IMR-90 (cell line): ENCODE results near the gene GPRIN2. TPM values are rescaled to one million over a fixed set of nuclear protein-coding genes. Genes with fewer than 3 reads are reported as not detected.

ENCODE experiments used
- ATAC-seq: fragments of 200-7000 bp; cut with Tn5 transposase; 2 replicates; pipeline ENCODE4 v1.9.1; 2020; ENCODE audit warnings: low read depth, mild to moderate bottlenecking, moderate library complexity
- BruUV-seq: library from RNA; stranded (reverse); fragments of 400-500 nt; replicated peaks from 2 replicates; lab custom pipeline; 2021; lab: Mats Ljungman, UMichigan
- CTCF ChIA-PET: fragments of 300-600 bp; formaldehyde crosslinking; extraction: SDS; loops from one replicate; lab custom pipeline; 2021; ENCODE audit warnings: antibody characterized with exemption; lab: Yijun Ruan, JAX
- POLR2A ChIA-PET: fragments of 300-600 bp; sonication (Branson Sonifier 250); formaldehyde crosslinking; loops from one replicate; lab custom pipeline; 2022; ENCODE audit warnings: antibody characterized with exemption; ENCODE audit not compliant: unreplicated experiment; lab: Charles Lee
- DNase-seq: peaks from one replicate; pipeline ENCODE4 v3.0.0; 2013
- H2AFZ ChIP-seq: replicated peaks from 2 replicates; pipeline ENCODE3; 2013; ENCODE audit warnings: low read length, mild to moderate bottlenecking; ENCODE audit not compliant: poor library complexity
- H2AK5ac ChIP-seq: 2 replicates; pipeline ENCODE4 v1.6.1; 2013; ENCODE audit warnings: low read depth, low read length, inconsistent platforms
- H2AK9ac ChIP-seq: replicated peaks from 2 replicates; pipeline ENCODE3; 2013; ENCODE audit warnings: mild to moderate bottlenecking, low read depth, low read length, moderate library complexity; ENCODE audit not compliant: poor library complexity
- H2BK120ac ChIP-seq: 2 replicates; pipeline ENCODE4 v1.6.1; 2013; ENCODE audit warnings: low read depth, low read length, inconsistent platforms
- H2BK15ac ChIP-seq: 3 replicates; pipeline ENCODE4 v1.6.1; 2013; ENCODE audit warnings: low read depth, low read length, inconsistent platforms
- H2BK20ac ChIP-seq: 2 replicates; pipeline ENCODE4 v1.6.1; 2013; ENCODE audit warnings: low read depth, mild to moderate bottlenecking, inconsistent platforms, low read length, moderate library complexity
- H2BK5ac ChIP-seq: 2 replicates; pipeline ENCODE4 v1.6.1; 2013; ENCODE audit warnings: mild to moderate bottlenecking, low read depth, low read length, inconsistent platforms; ENCODE audit not compliant: poor library complexity, severe bottlenecking
- H3K14ac ChIP-seq: replicated peaks from 2 replicates; pipeline ENCODE4 v1.6.1; 2013; ENCODE audit warnings: low read depth, low read length, inconsistent platforms
- H3K18ac ChIP-seq: 2 replicates; pipeline ENCODE4 v1.6.1; 2013; ENCODE audit warnings: low read depth, low read length, control low read depth
- H3K23ac ChIP-seq: 2 replicates; pipeline ENCODE4 v1.6.1; 2013; ENCODE audit warnings: low read depth, low read length, inconsistent platforms
- H3K27ac ChIP-seq: 2 replicates; pipeline ENCODE4 v1.5.1; 2013; ENCODE audit warnings: mild to moderate bottlenecking, control low read depth, low read length; ENCODE audit not compliant: insufficient read depth
- H3K27me3 ChIP-seq: 2 replicates; pipeline ENCODE4 v1.6.1; 2013; ENCODE audit warnings: low read length; ENCODE audit not compliant: control insufficient read depth, insufficient read depth
- H3K36me3 ChIP-seq: 2 replicates; pipeline ENCODE4 v1.6.1; 2013; ENCODE audit warnings: low read length, mixed read lengths; ENCODE audit not compliant: control insufficient read depth, insufficient read depth
- H3K4ac ChIP-seq: 2 replicates; pipeline ENCODE4 v1.6.1; 2013; ENCODE audit warnings: low read depth, low read length, inconsistent platforms
- H3K4me1 ChIP-seq: 2 replicates; pipeline ENCODE4 v1.6.1; 2013; ENCODE audit warnings: low read length, mixed read lengths; ENCODE audit not compliant: control insufficient read depth, insufficient read depth
- H3K4me2 ChIP-seq: 2 replicates; pipeline ENCODE4 v1.6.1; 2013; ENCODE audit warnings: low read depth, mild to moderate bottlenecking, control low read depth, low read length, moderate library complexity
- H3K4me3 ChIP-seq: 2 replicates; pipeline ENCODE4 v1.5.1; 2013; ENCODE audit warnings: low read depth, mild to moderate bottlenecking, control low read depth, low read length, moderate library complexity; ENCODE audit not compliant: insufficient read depth
- H3K56ac ChIP-seq: 2 replicates; pipeline ENCODE4 v1.6.1; 2013; ENCODE audit warnings: low read length, inconsistent platforms; ENCODE audit not compliant: insufficient read depth; ENCODE audit errors: extremely low read depth
- H3K79me1 ChIP-seq, 2 experiments: 2 replicates each; pipeline ENCODE4 v1.6.1; 2013; ENCODE audit warnings: low read length in 2 of 2, inconsistent platforms in 1 of 2, low read depth in 1 of 2
- H3K9ac ChIP-seq: 2 replicates; pipeline ENCODE4 v1.6.1; 2013; ENCODE audit warnings: low read depth, low read length, control low read depth
- H3K9me1 ChIP-seq: 2 replicates; pipeline ENCODE4 v1.6.1; 2013; ENCODE audit warnings: low read length, inconsistent platforms; ENCODE audit not compliant: insufficient read depth
- H3K9me3 ChIP-seq: 2 replicates; pipeline ENCODE4 v1.6.1; 2013; ENCODE audit warnings: low read length; ENCODE audit not compliant: control insufficient read depth, insufficient read depth
- H4K20me1 ChIP-seq: 2 replicates; pipeline ENCODE4 v1.6.1; 2013; ENCODE audit warnings: low read length, inconsistent platforms; ENCODE audit not compliant: insufficient read depth
- H4K5ac ChIP-seq: 2 replicates; pipeline ENCODE4 v1.6.1; 2013; ENCODE audit warnings: mild to moderate bottlenecking, low read depth, low read length, control low read depth
- H4K8ac ChIP-seq, 2 experiments: 2 replicates each; pipeline ENCODE4 v1.6.1; 2013; ENCODE audit warnings: low read depth in 2 of 2, low read length in 2 of 2, control low read depth in 1 of 2, inconsistent platforms in 1 of 2
- H4K91ac ChIP-seq: 2 replicates; pipeline ENCODE4 v1.6.1; 2013; ENCODE audit warnings: low read depth, low read length, inconsistent platforms; ENCODE audit not compliant: insufficient read depth
- BHLHE40 ChIP-seq: fragments of 150-350 bp; IDR thresholded peaks from 2 replicates; pipeline ENCODE4 v1.6.1; 2016; ENCODE audit warnings: mild to moderate bottlenecking, low read depth, low read length
- CEBPB ChIP-seq: IDR thresholded peaks from 2 replicates; pipeline ENCODE4 v1.6.1; 2012; ENCODE audit warnings: low read depth, low read length, improper control_type of control experiment
- CHD1 ChIP-seq: IDR thresholded peaks from 2 replicates; pipeline ENCODE4 v1.6.1; 2012; ENCODE audit warnings: low read depth, low read length, improper control_type of control experiment
- ELK1 ChIP-seq: fragments of 150-350 bp; IDR thresholded peaks from 2 replicates; pipeline ENCODE4 v1.6.1; 2016; ENCODE audit warnings: low read depth, mild to moderate bottlenecking, low read length, moderate library complexity, borderline replicate concordance
- MAFK ChIP-seq: IDR thresholded peaks from 2 replicates; pipeline ENCODE4 v1.6.1; 2012; ENCODE audit warnings: low read depth, low read length, improper control_type of control experiment
- MAZ ChIP-seq: IDR thresholded peaks from 2 replicates; pipeline ENCODE4 v1.6.1; 2012; ENCODE audit warnings: low read depth, mild to moderate bottlenecking, low read length, improper control_type of control experiment, moderate library complexity, borderline replicate concordance
- NFE2L2 ChIP-seq: fragments of 150-350 bp; IDR thresholded peaks from 2 replicates; pipeline ENCODE4 v1.6.1; 2016; ENCODE audit warnings: low read depth, mild to moderate bottlenecking, low read length
- POLR2A ChIP-seq: IDR thresholded peaks from 2 replicates; pipeline ENCODE4 v1.6.1; 2012; ENCODE audit warnings: mild to moderate bottlenecking, low read depth, low read length
- RAD21 ChIP-seq: IDR thresholded peaks from 2 replicates; pipeline ENCODE4 v1.6.1; 2012; ENCODE audit warnings: low read length, improper control_type of control experiment
- SMC3 ChIP-seq: fragments of 150-350 bp; IDR thresholded peaks from 2 replicates; pipeline ENCODE4 v1.6.1; 2016; ENCODE audit warnings: low read depth, mild to moderate bottlenecking, antibody characterized with exemption, low read length, moderate library complexity
- WGBS, 2 experiments: methylation state at CpG; one replicate each; pipeline versions ENCODE4 v1.1.5 to v1.1.7; 2013; ENCODE audit warnings: missing lambda C conversion rate in 2 of 2; ENCODE audit not compliant: insufficient read length in 1 of 2; ENCODE audit errors: extremely low coverage in 2 of 2; 5-methylcytosine and 5-hydroxymethylcytosine counted together
- dilution Hi-C: fragments of 300-500 bp; cut with HindIII; formaldehyde crosslinking; loops from one replicate; pipeline ENCODE4 v1.14.3; 2018; ENCODE audit warnings: low sequenced_read_pairs; ENCODE audit not compliant: unreplicated experiment
- in situ Hi-C: fragments of 300-500 bp; cut with MboI; formaldehyde crosslinking; loops from 3 replicates; pipeline ENCODE4 v1.14.3; 2019; ENCODE audit warnings: low sequenced_read_pairs, inconsistent platforms, mixed read lengths
- intact Hi-C: fragments of 100-400 bp; cut with micrococcal nuclease; formaldehyde crosslinking; loops from 2 replicates; pipeline ENCODE4 v1.10.0; 2022
- polyA plus RNA-seq, 3 experiments: library from polyadenylated mRNA; depleted of rRNA; stranded (reverse); fragments of >200 nt; gene quantifications; 2 replicates each; pipeline ENCODE4 v1.2.3, GENCODE V29; 2012; ENCODE audit warnings: low replicate concordance in 1 of 3
- total RNA-seq: library from RNA; depleted of rRNA; stranded (reverse); fragments of >200 nt; gene quantifications from 2 replicates; pipeline ENCODE4 v1.2.3, GENCODE V29; 2012

Gene GPRIN2
- total and polyA plus RNA-seq, 2 of the 4 experiments (the other 2 are of a cell fraction) = under 0.01 TPM; not detected in 1

GRCh38 chr10:46524472-46525176, 31.8 kb downstream of the GPRIN2 start:
- no peaks in the 10 kb centered on the region for H4K20me1 ChIP-seq
- H3K27me3 ChIP-seq = no peaks in the 10 kb centered on the region
- intact Hi-C loops = no loop called here
- ATAC-seq (peak; percentile 40), DNase-seq (peak; percentile 65)
- peak overlapping the region; percentile 68 to 96 for H4K8ac ChIP-seq
- in situ Hi-C loops = loop anchor here (25.0 kb wide), 2 partner anchors 888 to 1537 kb away; partner anchors contain the start of gene DEPP1
- peak overlapping the region; percentile 80 for H2AK5ac ChIP-seq
- H3K23ac ChIP-seq = peak overlapping the region; percentile 97
- H3K9me3 ChIP-seq = no peaks in the 10 kb centered on the region
- peak overlapping the region; percentile 99 for H4K91ac ChIP-seq
- H2BK20ac ChIP-seq = peak overlapping the region; percentile 96
- ChIA-PET POLR2A (no interaction called here), CTCF (interaction anchor here (0.9 kb wide), 1 partner anchor 20 kb away, joined by 3 read pairs; no protein-coding TSS in a partner anchor)
- peak overlapping the region; percentile 90 for H4K5ac ChIP-seq
- H3K9me1 ChIP-seq = peaks cover 41% of the 10 kb centered on the region
- H3K18ac ChIP-seq = peak overlapping the region; percentile 70
- dilution Hi-C loops = no loop called here
- peak overlapping the region; percentile 98 for H2BK120ac ChIP-seq
- H3K14ac ChIP-seq = peak overlapping the region; percentile 86
- H3K36me3 ChIP-seq = no peaks in the 10 kb centered on the region
- peak overlapping the region; percentile 2; the same call in 1 of the 2 replicates for H3K9ac ChIP-seq
- H2BK5ac ChIP-seq = peak overlapping the region; percentile 96
- peak overlapping the region; percentile 90 for H3K56ac ChIP-seq
- H2AFZ ChIP-seq = peak overlapping the region; percentile 83
- peak overlapping the region; percentile 99 for H3K4ac ChIP-seq
- WGBS, 2 experiments = 66% methylated on average over 7 of the region's 14 CpGs; no CpG with 5 or more reads in 1 of the 2 experiments
- H3K79me1 ChIP-seq = peaks cover 0 to 15% of the 10 kb centered on the region in 2 experiments; a peak in 2 of 4 replicates
- no TSS peak for BruUV-seq
- H3K27ac ChIP-seq = peak overlapping the region; percentile 82
- H3K4me2 ChIP-seq = no peak overlapping the region
- peak overlapping the region; percentile 99; the same call in 2 of the 3 replicates for H2BK15ac ChIP-seq
- H2AK9ac ChIP-seq = peak overlapping the region; percentile 68
- TF ChIP-seq POLR2A (no peak), SMC3 (no peak), MAFK (0 out of 2 replicates have a peak, but pooled peaks have one; percentile 34), CHD1 (no peak), NFE2L2 (peak; percentile 86), CEBPB (no peak), RAD21 (no peak), ELK1 (no peak), BHLHE40 (no peak; the same call in 1 of the 2 replicates), MAZ (0 out of 2 replicates have a peak, but pooled peaks have one; percentile 29)
- H3K4me3 ChIP-seq = no peak overlapping the region
- H3K4me1 ChIP-seq = peaks cover 28% of the 10 kb centered on the region
